ENCODE measurements around the gene PRG3. TPM values are rescaled to one million over a fixed set of nuclear protein-coding genes. Genes with fewer than 3 reads are reported as not detected.

Gene PRG3
- total RNA-seq, 1 experiment from 2014 or later = not detected

GRCh38 chr11:57416436-57416835, 35.5 kb upstream of the PRG3 start:
- Mint-ChIP-seq H3K36me3 (ENCODE audit: insufficient read depth in 1 of 3, low read depth in 3 of 3) (peaks cover 30 to 56% (median 47%) of the 10 kb centered on the region in 3 experiments), H3K4me1 (peaks cover 8 to 16% of the 10 kb centered on the region in 2 experiments), H3K4me3 (no peak overlapping the region), H3K27me3 (ENCODE audit: low read depth) (no peaks in the 10 kb centered on the region), H3K27ac (peak overlapping the region in 2 of 3 experiments; percentile 25 to 57; a peak in 2 of 7 replicates), H3K9me3 (no peaks in the 10 kb centered on the region)
- H3K56ac ChIP-seq (ENCODE audit: insufficient read length, low read depth, low read length) = no peak overlapping the region
- no peak overlapping the region for H2BK12ac ChIP-seq (ENCODE audit: insufficient read length, low read depth, low read length)
- WGBS (ENCODE audit: extremely low coverage, insufficient read length, low lambda C conversion rate) = no CpG with 5 or more reads among the region's 3 CpGs
- no peak overlapping the region for H3T11ph ChIP-seq (ENCODE audit: low read length)
- H2BK15ac ChIP-seq (ENCODE audit: low read depth, low read length) = no peak overlapping the region
- no peak overlapping the region for H2BK20ac ChIP-seq (ENCODE audit: low read depth, low read length, poor library complexity, severe bottlenecking)
- no peak overlapping the region for H3K23ac ChIP-seq (ENCODE audit: insufficient read length, low read depth, low read length)
- no peak overlapping the region for H2AK5ac ChIP-seq (ENCODE audit: insufficient read length, low read length)
- no peak overlapping the region for H3K18ac ChIP-seq (ENCODE audit: insufficient read length, low read depth, low read length)
- TF ChIP-seq, protein P1, sequence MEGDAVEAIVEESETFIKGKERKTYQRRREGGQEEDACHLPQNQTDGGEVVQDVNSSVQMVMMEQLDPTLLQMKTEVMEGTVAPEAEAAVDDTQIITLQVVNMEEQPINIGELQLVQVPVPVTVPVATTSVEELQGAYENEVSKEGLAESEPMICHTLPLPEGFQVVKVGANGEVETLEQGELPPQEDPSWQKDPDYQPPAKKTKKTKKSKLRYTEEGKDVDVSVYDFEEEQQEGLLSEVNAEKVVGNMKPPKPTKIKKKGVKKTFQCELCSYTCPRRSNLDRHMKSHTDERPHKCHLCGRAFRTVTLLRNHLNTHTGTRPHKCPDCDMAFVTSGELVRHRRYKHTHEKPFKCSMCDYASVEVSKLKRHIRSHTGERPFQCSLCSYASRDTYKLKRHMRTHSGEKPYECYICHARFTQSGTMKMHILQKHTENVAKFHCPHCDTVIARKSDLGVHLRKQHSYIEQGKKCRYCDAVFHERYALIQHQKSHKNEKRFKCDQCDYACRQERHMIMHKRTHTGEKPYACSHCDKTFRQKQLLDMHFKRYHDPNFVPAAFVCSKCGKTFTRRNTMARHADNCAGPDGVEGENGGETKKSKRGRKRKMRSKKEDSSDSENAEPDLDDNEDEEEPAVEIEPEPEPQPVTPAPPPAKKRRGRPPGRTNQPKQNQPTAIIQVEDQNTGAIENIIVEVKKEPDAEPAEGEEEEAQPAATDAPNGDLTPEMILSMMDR (conservative IDR thresholded peaks at IDR 0.05) = no peak
- H2BK120ac ChIP-seq (ENCODE audit: low read depth, low read length, poor library complexity, severe bottlenecking) = no peak overlapping the region
- H4K20me1 ChIP-seq (ENCODE audit: control insufficient read depth, insufficient read depth, insufficient read length) = no peaks in the 10 kb centered on the region
- no peak overlapping the region for H3K27ac ChIP-seq (ENCODE audit: insufficient read length, low read depth, low read length)
- no peak overlapping the region for H4K5ac ChIP-seq (ENCODE audit: insufficient read length, low read depth, low read length)
- no peak overlapping the region for H3K9ac ChIP-seq (ENCODE audit: extremely low read depth, insufficient read length, low read length)
- no peak overlapping the region for H3K4me2 ChIP-seq (ENCODE audit: insufficient read depth, insufficient read length, low read length)
- H2AFZ ChIP-seq (ENCODE audit: low read length) = no peak overlapping the region
- no peak overlapping the region for H4K91ac ChIP-seq (ENCODE audit: insufficient read length, low read depth, low read length)
- H3K23me2 ChIP-seq (ENCODE audit: insufficient read length, low read depth, low read length, poor library complexity, severe bottlenecking) = no peaks in the 10 kb centered on the region
- no peak overlapping the region for H4K8ac ChIP-seq (replicated peaks; ENCODE audit: insufficient read length, low read depth, low read length)
- no peaks in the 10 kb centered on the region; the same call in 1 of the 2 replicates for H3K4me1 ChIP-seq (ENCODE audit: insufficient read depth, low read length)
- H3K27me3 ChIP-seq (ENCODE audit: insufficient read depth, low read length) = no peaks in the 10 kb centered on the region
- no peaks in the 10 kb centered on the region for H3K9me3 ChIP-seq (ENCODE audit: control insufficient read depth, low read depth, low read length)
- H3K79me1 ChIP-seq (ENCODE audit: insufficient read depth, low read depth, low read length, poor library complexity, severe bottlenecking) = no peaks in the 10 kb centered on the region
- no peaks in the 10 kb centered on the region for H3K79me2 ChIP-seq (ENCODE audit: insufficient read depth, low read length)
- no peak overlapping the region for H2BK5ac ChIP-seq (ENCODE audit: insufficient read length, low read length)
- no peak overlapping the region for H3K14ac ChIP-seq (ENCODE audit: insufficient read depth, low read length)
- DNase-seq = no peak
- no peak overlapping the region for H3K4ac ChIP-seq (ENCODE audit: low read depth, low read length)

All from H9 (cell line).